Kidney (tissue), 14 donors: Measurements from ENCODE around the gene NFIA. TPM values are rescaled to one million over a fixed set of nuclear protein-coding genes. Genes with fewer than 3 reads are reported as not detected.

ENCODE experiments used
- DNase-seq, 5 donors: peaks; one replicate each; pipeline ENCODE4 v3.0.0-alpha.2; 2013 to 2020
- FAIRE-seq: peaks from 2 replicates; lab custom pipeline; 2012; peaks lifted over from hg19 to GRCh38; lab: Jason Lieb, UNC
- H3K27ac ChIP-seq, 2 donors: one replicate each; pipeline ENCODE4 v1.7.0; 2013; ENCODE audit warnings: low read depth in 2 of 2, low read length in 2 of 2, inconsistent platforms in 1 of 2
- H3K27me3 ChIP-seq: one replicate; pipeline ENCODE4 v1.7.1; 2013; ENCODE audit warnings: low read length, inconsistent platforms; ENCODE audit not compliant: control insufficient read depth, insufficient read depth
- H3K36me3 ChIP-seq, 3 donors: one replicate each; pipeline versions ENCODE4 v1.7.0 to v1.7.1; 2013; ENCODE audit warnings: low read length in 3 of 3, control low read depth in 1 of 3, inconsistent platforms in 1 of 3; ENCODE audit not compliant: insufficient read depth in 3 of 3, control insufficient read depth in 2 of 3
- H3K4me1 ChIP-seq, 3 donors: one replicate each; pipeline versions ENCODE4 v1.7.0 to v1.7.1; 2013; ENCODE audit warnings: low read length in 3 of 3, inconsistent platforms in 1 of 3, low read depth in 1 of 3; ENCODE audit not compliant: control insufficient read depth in 2 of 3, insufficient read depth in 2 of 3
- H3K4me3 ChIP-seq, 3 donors: one replicate each; pipeline versions ENCODE4 v1.7.0 to v1.8.1; 2013; ENCODE audit warnings: low read length in 3 of 3, control low read depth in 1 of 3, inconsistent platforms in 1 of 3
- H3K9ac ChIP-seq, 3 donors: one replicate each; pipeline versions ENCODE4 v1.7.0 to v1.7.1; 2013; ENCODE audit warnings: low read length in 3 of 3, control low read depth in 1 of 3, inconsistent platforms in 1 of 3
- H3K9me3 ChIP-seq, 3 donors: one replicate each; pipeline versions ENCODE4 v1.7.0 to v1.7.1; 2013; ENCODE audit warnings: low read length in 3 of 3, control low read depth in 1 of 3, inconsistent platforms in 1 of 3; ENCODE audit not compliant: control insufficient read depth in 2 of 3, insufficient read depth in 1 of 3
- intact Hi-C: fragments of 100-400 bp; cut with DNase I; formaldehyde crosslinking; loops from one replicate; pipeline ENCODE4 v1.11.1; 2022
- polyA plus RNA-seq: library from polyadenylated mRNA; stranded (reverse); fragments of 350-450 nt; fragmentation: Illumina TruSeq; extraction: RNeasy Lipid Tissue Mini Kit (QIAGEN cat#74804); gene quantifications from one replicate; pipeline ENCODE4 v1.2.3, GENCODE V29; 2014; ENCODE audit warnings: low read depth, low replicate concordance; ENCODE audit not compliant: insufficient read depth
- total RNA-seq: library from RNA; stranded (reverse); fragmentation: NEBNext Ultra II Directional; extraction: Animal tissue kit (Norgen Biotek cat#: 25700); gene quantifications from one replicate; pipeline ENCODE4 v1.2.1, GENCODE V29; 2021
- TF ChIP-seq, protein P1 (sequence below): IDR thresholded peaks from 3 replicates; pipeline ENCODE4 v1.5.1; 2012; ENCODE audit warnings: mild to moderate bottlenecking, moderate library complexity, borderline replicate concordance; ENCODE audit not compliant: insufficient read depth; ENCODE audit errors: extremely low read depth
- donor health status: control.
- donor health status: control.
- donor health status: control.
- donor health status: control.
- donor health status: control.
- donor health status: DM: yes; HTN: yes; CAD: no.
- donor health status: Normal renal cell carcinoma (clear cell type).

NFIA gene
- total and polyA plus RNA-seq, 2 donors from 2014 or later = 4.8 to 87.5 TPM

DNA sequence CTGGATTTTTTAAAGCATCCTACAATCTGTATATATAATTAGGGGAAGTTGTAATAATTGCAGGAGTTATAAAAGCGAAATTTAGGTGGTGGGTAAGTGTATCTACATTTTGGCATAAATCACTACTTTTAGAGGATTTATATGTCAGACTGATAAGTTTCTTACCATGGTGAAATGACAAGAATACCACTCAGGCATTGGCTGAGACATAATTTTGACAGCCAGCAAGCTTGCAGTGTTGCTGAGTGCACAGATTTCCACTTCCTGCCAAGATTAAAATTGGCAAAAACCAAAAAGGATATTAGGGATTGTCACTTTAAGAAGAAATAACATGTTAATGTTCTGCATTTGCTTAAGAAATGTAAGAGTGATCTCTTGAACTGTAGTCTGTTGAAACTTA is 28.2 kb downstream of the NFIA start:
- Histone ChIP-seq H3K9me3 (peaks cover 0 to 5% (median 0%) of the 10 kb centered on the region in 3 donors), H3K27ac (no peak overlapping the region), H3K36me3 (no peaks in the 10 kb centered on the region), H3K9ac (no peak overlapping the region), H3K4me1 (peaks cover 0 to 7% (median 0%) of the 10 kb centered on the region in 3 donors), H3K27me3 (no peaks in the 10 kb centered on the region), H3K4me3 (no peak overlapping the region)
- no peak for FAIRE-seq
- intact Hi-C loops = no loop called here
- DNase-seq = no peak
- TF ChIP-seq, protein P1, sequence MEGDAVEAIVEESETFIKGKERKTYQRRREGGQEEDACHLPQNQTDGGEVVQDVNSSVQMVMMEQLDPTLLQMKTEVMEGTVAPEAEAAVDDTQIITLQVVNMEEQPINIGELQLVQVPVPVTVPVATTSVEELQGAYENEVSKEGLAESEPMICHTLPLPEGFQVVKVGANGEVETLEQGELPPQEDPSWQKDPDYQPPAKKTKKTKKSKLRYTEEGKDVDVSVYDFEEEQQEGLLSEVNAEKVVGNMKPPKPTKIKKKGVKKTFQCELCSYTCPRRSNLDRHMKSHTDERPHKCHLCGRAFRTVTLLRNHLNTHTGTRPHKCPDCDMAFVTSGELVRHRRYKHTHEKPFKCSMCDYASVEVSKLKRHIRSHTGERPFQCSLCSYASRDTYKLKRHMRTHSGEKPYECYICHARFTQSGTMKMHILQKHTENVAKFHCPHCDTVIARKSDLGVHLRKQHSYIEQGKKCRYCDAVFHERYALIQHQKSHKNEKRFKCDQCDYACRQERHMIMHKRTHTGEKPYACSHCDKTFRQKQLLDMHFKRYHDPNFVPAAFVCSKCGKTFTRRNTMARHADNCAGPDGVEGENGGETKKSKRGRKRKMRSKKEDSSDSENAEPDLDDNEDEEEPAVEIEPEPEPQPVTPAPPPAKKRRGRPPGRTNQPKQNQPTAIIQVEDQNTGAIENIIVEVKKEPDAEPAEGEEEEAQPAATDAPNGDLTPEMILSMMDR = no peak

DNA sequence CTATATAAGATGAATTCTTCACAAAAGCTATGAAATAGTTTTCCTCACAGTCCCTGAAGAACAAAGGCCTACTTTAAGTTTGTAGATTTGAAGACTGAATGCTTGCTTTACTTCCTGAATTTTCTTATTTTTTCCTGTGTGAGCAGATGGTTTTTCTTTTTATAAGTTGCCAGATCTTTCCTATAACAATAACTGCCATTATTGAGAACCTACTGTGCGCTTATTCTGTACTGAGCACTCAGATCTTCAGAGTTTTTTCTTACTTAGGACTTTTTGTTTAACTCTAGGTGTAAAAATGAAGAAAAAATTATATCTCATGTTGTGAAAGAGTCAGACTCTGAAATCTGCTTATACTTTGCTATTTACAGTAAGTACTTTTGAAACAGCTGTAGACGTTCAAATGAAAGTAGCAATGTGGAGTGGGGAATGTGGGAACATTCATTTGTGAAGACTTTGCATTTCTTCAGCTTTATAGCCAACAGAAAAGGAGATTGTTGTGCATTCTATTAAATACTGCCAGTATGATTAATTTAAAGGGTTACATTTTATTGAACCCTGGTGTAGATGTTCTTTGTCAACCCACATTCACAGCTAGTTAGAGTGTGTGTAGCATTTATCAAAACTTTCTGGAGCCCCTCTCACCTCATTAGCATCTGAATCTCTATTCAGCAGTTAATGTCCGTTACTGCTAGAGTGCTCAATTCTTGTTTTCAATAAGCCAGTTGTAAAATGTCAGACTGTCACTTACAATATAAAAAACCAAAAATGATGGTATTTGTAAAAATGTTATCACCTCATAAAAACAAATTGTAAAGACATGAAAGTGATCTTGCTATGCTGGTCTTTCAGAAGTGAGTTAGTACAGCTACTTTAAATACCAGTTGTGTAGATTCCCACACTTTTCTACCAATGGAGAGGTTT is 29.0 kb downstream of the NFIA start:
- DNase-seq (peak in 1 of 5 donors; percentile 80), FAIRE-seq (no peak)
- no peaks in the 10 kb centered on the region for H3K27me3 ChIP-seq
- peaks cover 0 to 5% (median 0%) of the 10 kb centered on the region in 3 donors for H3K9me3 ChIP-seq
- H3K9ac ChIP-seq = peak overlapping the region in 1 of 3 donors; percentile 13
- TF ChIP-seq, protein P1 = no peak
- H3K4me3 ChIP-seq = no peak overlapping the region
- intact Hi-C loops = no loop called here
- peaks cover 0 to 10% (median 2%) of the 10 kb centered on the region in 3 donors for H3K4me1 ChIP-seq
- H3K36me3 ChIP-seq = no peaks in the 10 kb centered on the region
- no peak overlapping the region for H3K27ac ChIP-seq

DNA sequence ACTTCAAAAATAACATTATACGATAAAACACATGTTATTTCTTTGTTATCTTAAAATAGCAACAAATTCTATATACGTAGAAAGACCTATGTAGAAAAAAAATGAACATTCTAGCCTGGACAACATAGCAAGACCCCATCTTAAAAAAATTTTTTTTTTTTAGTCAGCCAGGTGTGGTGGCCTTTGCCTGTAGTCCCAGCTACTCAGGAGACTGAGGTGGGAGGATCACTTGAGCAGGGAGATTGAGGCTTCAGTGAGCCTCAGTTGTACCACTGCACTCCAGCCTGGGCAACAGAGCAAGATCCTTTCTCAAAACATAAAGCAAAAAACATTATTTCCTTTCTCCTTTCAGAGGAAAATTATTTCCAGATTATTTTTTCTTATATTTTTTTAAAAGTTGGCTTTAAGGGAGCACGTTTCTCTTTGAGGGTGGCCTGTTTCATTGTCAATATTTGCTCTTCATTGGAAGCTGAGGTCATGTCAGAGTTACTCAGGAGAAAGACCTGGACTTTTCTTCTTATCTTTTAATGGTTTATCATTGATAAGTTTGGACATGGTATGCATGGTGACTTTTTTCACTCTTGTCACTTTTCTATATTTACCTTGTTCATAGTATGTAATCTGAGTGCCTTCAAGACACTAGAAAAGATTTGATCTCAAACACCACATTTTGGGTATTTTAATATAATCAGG is 32.0 kb downstream of the NFIA start:
- no peak overlapping the region for H3K9ac ChIP-seq
- FAIRE-seq (no peak), DNase-seq (no peak)
- no peaks in the 10 kb centered on the region for H3K27me3 ChIP-seq
- H3K36me3 ChIP-seq = no peaks in the 10 kb centered on the region
- intact Hi-C loops = no loop called here
- TF ChIP-seq, protein P1 = no peak
- H3K4me3 ChIP-seq = no peak overlapping the region
- peaks cover 0 to 13% (median 12%) of the 10 kb centered on the region in 3 donors for H3K4me1 ChIP-seq
- H3K9me3 ChIP-seq = no peaks in the 10 kb centered on the region
- no peak overlapping the region for H3K27ac ChIP-seq
